ENCODE data around the gene RNF220.

GRCh38 chr1:44537538-44537937 is 132.5 kb downstream of the RNF220 start:
- TF ChIP-seq POLR2A (IDR thresholded peaks at IDR 0.05) (no peak), CTCF (IDR thresholded peaks at IDR 0.05) (no peak), POLR2AphosphoS5 (IDR thresholded peaks at IDR 0.05) (no peak), EP300 (IDR thresholded peaks at IDR 0.05) (no peak)
